K562 (cell line): Measurements from ENCODE around the gene SOX12. TPM values are rescaled to one million over a fixed set of nuclear protein-coding genes. Genes with fewer than 3 reads are reported as not detected.

Source experiments
- ARID1B ChIP-seq: fragments of 450-650 bp; IDR thresholded peaks from 2 replicates; pipeline ENCODE4 v1.6.1; 2016; ENCODE audit warnings: antibody characterized with exemption, mild to moderate bottlenecking, inconsistent platforms
- CBFA2T2 ChIP-seq: fragments of 450-650 bp; conservative IDR thresholded peaks from 2 replicates; pipeline ENCODE4 v1.6.1; 2017; ENCODE audit warnings: mild to moderate bottlenecking
- CBX2 ChIP-seq: fragments of 200-600 bp; sonication (generic); IDR thresholded peaks from one replicate; pipeline ENCODE4 v1.6.1; 2012; ENCODE audit warnings: mild to moderate bottlenecking, low read length, inconsistent platforms; ENCODE audit not compliant: insufficient read depth, poor library complexity, severe bottlenecking
- CREM ChIP-seq: IDR thresholded peaks from 2 replicates; pipeline ENCODE4 v1.6.1; 2014; ENCODE audit warnings: antibody characterized with exemption, low read depth
- CSDE1 ChIP-seq, 2 experiments: fragments of 450-650 bp; IDR thresholded peaks; 2 replicates each; pipeline ENCODE4 v1.6.1; 2016; ENCODE audit warnings: mild to moderate bottlenecking in 1 of 2
- FOXA1 ChIP-seq: fragments of 450-650 bp; IDR thresholded peaks from 2 replicates; pipeline ENCODE4 v1.6.1; 2016; ENCODE audit warnings: mild to moderate bottlenecking, borderline replicate concordance
- GABPA ChIP-seq: fragments of 200-800 bp; sonication (Bioruptor generic); conservative IDR thresholded peaks from 2 replicates; pipeline ENCODE4 v1.6.1; 2016; ENCODE audit warnings: low read depth, missing genetic modification characterization, missing compliant biosample characterization
- HNRNPUL1 ChIP-seq: fragments of 200-400 bp; formaldehyde crosslinking; IDR thresholded peaks from 2 replicates; pipeline ENCODE4 v1.6.1; 2017; ENCODE audit warnings: low read length
- ILF3 ChIP-seq: fragments of 450-650 bp; IDR thresholded peaks from 2 replicates; pipeline ENCODE4 v1.6.1; 2018; ENCODE audit warnings: antibody characterized with exemption, mild to moderate bottlenecking, moderate library complexity, borderline replicate concordance
- JUND ChIP-seq, 2 experiments: IDR thresholded peaks; 2 replicates in 1 of 2; 3 replicates in 1 of 2; pipeline ENCODE4 v1.6.1; 2011; ENCODE audit warnings: borderline replicate concordance in 2 of 2, low read depth in 2 of 2, low read length in 2 of 2, improper control_type of control experiment in 1 of 2, missing biosample characterization in 1 of 2, missing genetic modification characterization in 1 of 2, missing genetic modification reagents in 1 of 2
- L3MBTL2 ChIP-seq: fragments of 450-650 bp; IDR thresholded peaks from 2 replicates; pipeline ENCODE4 v1.6.1; 2016; ENCODE audit warnings: mild to moderate bottlenecking, moderate library complexity
- MCM3 ChIP-seq: fragments of 450-650 bp; IDR thresholded peaks from 2 replicates; pipeline ENCODE4 v1.6.1; 2016
- MLX ChIP-seq, 2 experiments: fragments of 450-650 bp in 1 of 2; sonication (generic) in 1 of 2; formaldehyde crosslinking; conservative IDR thresholded peaks; 2 replicates each; pipeline versions ENCODE4 v1.4.0 to v1.8.1; 2020 to 2022; ENCODE audit warnings: mild to moderate bottlenecking in 1 of 2, missing genetic modification reagents in 1 of 2
- PURB ChIP-seq: sonication (generic); formaldehyde crosslinking; IDR thresholded peaks from 2 replicates; pipeline ENCODE4 v1.9.0; 2021; ENCODE audit warnings: low read depth, mild to moderate bottlenecking, missing genetic modification reagents
- SMARCE1 ChIP-seq: fragments of 450-650 bp; IDR thresholded peaks from 2 replicates; pipeline ENCODE4 v1.7.1; 2016; ENCODE audit warnings: mild to moderate bottlenecking
- TFE3 ChIP-seq: fragments of 450-650 bp; formaldehyde crosslinking; IDR thresholded peaks from 2 replicates; pipeline ENCODE4 v1.4.0; 2020; ENCODE audit warnings: mild to moderate bottlenecking, mixed read lengths
- TGIF2 ChIP-seq: sonication (generic); formaldehyde crosslinking; IDR thresholded peaks from 2 replicates; pipeline ENCODE4 v1.8.1; 2022; ENCODE audit warnings: mild to moderate bottlenecking, missing genetic modification reagents, moderate library complexity
- XRCC3 ChIP-seq: fragments of 450-650 bp; IDR thresholded peaks from 2 replicates; pipeline ENCODE4 v1.6.1; 2017; ENCODE audit warnings: mild to moderate bottlenecking, moderate library complexity
- ZBED1 ChIP-seq: IDR thresholded peaks from 2 replicates; pipeline ENCODE4 v1.6.1; 2014
- ZC3H8 ChIP-seq: fragments of 450-650 bp; IDR thresholded peaks from 2 replicates; pipeline ENCODE4 v1.6.1; 2017
- ZNF232 ChIP-seq: sonication (generic); formaldehyde crosslinking; IDR thresholded peaks from 2 replicates; pipeline ENCODE4 v1.8.0; 2022; ENCODE audit warnings: mild to moderate bottlenecking, missing genetic modification reagents
- ZNF274 ChIP-seq: IDR thresholded peaks from 2 replicates; pipeline ENCODE4 v1.6.1; 2011; ENCODE audit warnings: low read depth, mild to moderate bottlenecking, low read length, moderate library complexity, borderline replicate concordance
- ZNF444 ChIP-seq: fragments of 250-450 bp; sonication (Bioruptor Pico); IDR thresholded peaks from 2 replicates; pipeline ENCODE4 v1.4.0; 2020; ENCODE audit warnings: mild to moderate bottlenecking, moderate library complexity
- polyA plus RNA-seq, 8 experiments: library from polyadenylated mRNA; depleted of rRNA in 4 of 8; stranded (reverse) in 5 of 8; unstranded in 3 of 8; fragments of >200 nt; fragmentation: Nextera tagmentation in 2 of 8; fragmentation: Illumina TruSeq in 1 of 8; extraction: Ambion mirVana in 2 of 8; extraction: Trizol in 1 of 8; gene quantifications; 2 replicates each; pipeline versions ENCODE4 v1.2.1 to v1.2.3, GENCODE V29; 2011 to 2014; ENCODE audit warnings: inconsistent platforms in 1 of 8, missing spikeins in 1 of 8
- total RNA-seq, 7 experiments: library from RNA; depleted of rRNA in 6 of 7; stranded (reverse); fragments of >200 nt in 6 of 7; fragmentation: Illumina TruSeq in 2 of 7; extraction: Trizol in 2 of 7; gene quantifications; 2 replicates each; pipeline versions ENCODE4 v1.2.1 to v1.2.3, GENCODE V29; 2011 to 2021; ENCODE audit warnings: low replicate concordance in 1 of 7
- TF ChIP-seq, protein P1 (sequence below): sonication (generic); formaldehyde crosslinking; IDR thresholded peaks from 2 replicates; pipeline ENCODE4 v1.4.0; 2020; ENCODE audit warnings: mild to moderate bottlenecking, missing genetic modification reagents
- TF ChIP-seq, protein P2 (sequence below): fragments of 450-650 bp; IDR thresholded peaks from 2 replicates; pipeline ENCODE4 v1.6.1; 2016

Gene SOX12
- total and polyA plus RNA-seq, 9 of the 15 experiments (the other 6 are each of a cell fraction or from before 2014, with no cell fraction given): 0.42 to 26.3 (median 2.6) TPM

- TF ChIP-seq, protein P1, sequence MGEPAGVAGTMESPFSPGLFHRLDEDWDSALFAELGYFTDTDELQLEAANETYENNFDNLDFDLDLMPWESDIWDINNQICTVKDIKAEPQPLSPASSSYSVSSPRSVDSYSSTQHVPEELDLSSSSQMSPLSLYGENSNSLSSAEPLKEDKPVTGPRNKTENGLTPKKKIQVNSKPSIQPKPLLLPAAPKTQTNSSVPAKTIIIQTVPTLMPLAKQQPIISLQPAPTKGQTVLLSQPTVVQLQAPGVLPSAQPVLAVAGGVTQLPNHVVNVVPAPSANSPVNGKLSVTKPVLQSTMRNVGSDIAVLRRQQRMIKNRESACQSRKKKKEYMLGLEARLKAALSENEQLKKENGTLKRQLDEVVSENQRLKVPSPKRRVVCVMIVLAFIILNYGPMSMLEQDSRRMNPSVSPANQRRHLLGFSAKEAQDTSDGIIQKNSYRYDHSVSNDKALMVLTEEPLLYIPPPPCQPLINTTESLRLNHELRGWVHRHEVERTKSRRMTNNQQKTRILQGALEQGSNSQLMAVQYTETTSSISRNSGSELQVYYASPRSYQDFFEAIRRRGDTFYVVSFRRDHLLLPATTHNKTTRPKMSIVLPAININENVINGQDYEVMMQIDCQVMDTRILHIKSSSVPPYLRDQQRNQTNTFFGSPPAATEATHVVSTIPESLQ (CRISPR knock-in tag): no peak
- TF ChIP-seq CSDE1 (IDR thresholded peaks at IDR 0.05) (no peak), FOXA1 (no peak), CBFA2T2 (peak; percentile 56), ZBED1 (no peak), ILF3 (no peak), CBX2 (no peak), XRCC3 (no peak), TFE3 (CRISPR knock-in tag) (no peak; the same call in 1 of the 2 replicates), GABPA (tag) (peak; percentile 58), PURB (CRISPR knock-in tag) (no peak), L3MBTL2 (peak; percentile 85), CREM (peak; percentile 26; the same call in 1 of the 2 replicates), SMARCE1 (peak; percentile 82), ZNF274 (no peak), TGIF2 (CRISPR knock-in tag) (no peak), HNRNPUL1 (no peak), ZNF444 (CRISPR knock-in tag) (no peak), MLX (CRISPR knock-in tag; conservative IDR thresholded peaks at IDR 0.05) (no peak), MCM3 (no peak), JUND (IDR thresholded peaks at IDR 0.05; ENCODE audit: borderline replicate concordance, low read depth, low read length) (peak; percentile 89), JUND (tag; IDR thresholded peaks at IDR 0.05; ENCODE audit: borderline replicate concordance, low read depth, low read length) (peak; percentile 87; the same call in 2 of the 3 replicates), ARID1B (peak; percentile 90), ZC3H8 (no peak), ZNF232 (CRISPR knock-in tag) (no peak)
- TF ChIP-seq, protein P2, sequence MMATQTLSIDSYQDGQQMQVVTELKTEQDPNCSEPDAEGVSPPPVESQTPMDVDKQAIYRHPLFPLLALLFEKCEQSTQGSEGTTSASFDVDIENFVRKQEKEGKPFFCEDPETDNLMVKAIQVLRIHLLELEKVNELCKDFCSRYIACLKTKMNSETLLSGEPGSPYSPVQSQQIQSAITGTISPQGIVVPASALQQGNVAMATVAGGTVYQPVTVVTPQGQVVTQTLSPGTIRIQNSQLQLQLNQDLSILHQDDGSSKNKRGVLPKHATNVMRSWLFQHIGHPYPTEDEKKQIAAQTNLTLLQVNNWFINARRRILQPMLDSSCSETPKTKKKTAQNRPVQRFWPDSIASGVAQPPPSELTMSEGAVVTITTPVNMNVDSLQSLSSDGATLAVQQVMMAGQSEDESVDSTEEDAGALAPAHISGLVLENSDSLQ: peak; percentile 23; the same call in 1 of the 2 replicates
These were observed 46.6 kb downstream of the SOX12 start (continued) for GRCh38 chr20:371755-372542.
